Measurements from ENCODE around the gene HP1BP3.
"Not testable (repeated sequence)": the region's sequence is repeated elsewhere in the genome, so short reads cannot be mapped to it uniquely, and the experiment has no call there.

Gene HP1BP3

GRCh38 chr1:20726118-20726911 lies 60.8 kb downstream of the HP1BP3 start:
- DNase-seq: no peak

DNA sequence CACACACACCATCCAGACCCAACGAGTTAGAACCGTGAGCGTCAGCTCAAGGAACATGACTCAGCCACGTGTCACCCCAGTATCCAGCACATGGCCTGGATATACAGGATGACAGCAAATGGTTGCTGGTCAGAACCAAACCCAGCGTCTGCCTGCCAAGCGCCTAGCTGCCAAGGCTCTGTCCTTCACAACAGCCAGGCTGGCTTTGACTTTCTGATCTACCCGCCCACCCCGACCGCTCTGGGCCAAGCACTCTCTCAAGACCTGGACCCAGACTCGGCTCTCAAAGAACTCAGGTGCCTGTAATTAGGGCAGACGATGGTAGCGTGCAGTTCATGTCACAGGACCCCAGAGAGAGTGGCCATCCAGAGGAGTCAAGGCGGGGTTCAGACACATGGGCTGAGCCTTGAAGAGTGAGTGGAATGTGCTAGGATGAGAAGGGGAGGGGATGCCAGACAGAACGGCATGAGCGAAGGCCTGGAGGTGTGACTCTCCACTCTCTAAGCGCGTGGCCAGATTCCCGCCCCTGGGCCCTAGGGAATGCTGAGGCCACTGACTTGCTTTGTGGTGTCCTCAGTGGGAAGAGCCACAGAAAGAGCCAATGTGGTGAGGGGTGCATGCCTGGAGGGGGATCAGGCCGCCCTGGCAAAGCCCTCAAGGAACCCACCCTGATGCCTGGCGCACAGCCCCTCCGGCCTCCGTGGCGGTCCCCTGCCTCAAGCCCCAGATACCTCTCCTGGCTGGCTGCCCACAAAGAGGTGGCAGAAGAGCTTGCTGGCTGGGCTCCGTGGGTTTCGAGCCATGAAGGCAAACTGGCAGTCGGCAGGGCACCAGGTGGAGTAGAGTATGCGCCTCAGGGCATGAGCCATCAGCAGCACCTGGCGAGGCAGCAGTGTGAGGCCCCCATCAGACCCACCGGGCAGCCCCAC lies 61.7 kb downstream of the HP1BP3 start:
- DNase-seq: no peak

DNA sequence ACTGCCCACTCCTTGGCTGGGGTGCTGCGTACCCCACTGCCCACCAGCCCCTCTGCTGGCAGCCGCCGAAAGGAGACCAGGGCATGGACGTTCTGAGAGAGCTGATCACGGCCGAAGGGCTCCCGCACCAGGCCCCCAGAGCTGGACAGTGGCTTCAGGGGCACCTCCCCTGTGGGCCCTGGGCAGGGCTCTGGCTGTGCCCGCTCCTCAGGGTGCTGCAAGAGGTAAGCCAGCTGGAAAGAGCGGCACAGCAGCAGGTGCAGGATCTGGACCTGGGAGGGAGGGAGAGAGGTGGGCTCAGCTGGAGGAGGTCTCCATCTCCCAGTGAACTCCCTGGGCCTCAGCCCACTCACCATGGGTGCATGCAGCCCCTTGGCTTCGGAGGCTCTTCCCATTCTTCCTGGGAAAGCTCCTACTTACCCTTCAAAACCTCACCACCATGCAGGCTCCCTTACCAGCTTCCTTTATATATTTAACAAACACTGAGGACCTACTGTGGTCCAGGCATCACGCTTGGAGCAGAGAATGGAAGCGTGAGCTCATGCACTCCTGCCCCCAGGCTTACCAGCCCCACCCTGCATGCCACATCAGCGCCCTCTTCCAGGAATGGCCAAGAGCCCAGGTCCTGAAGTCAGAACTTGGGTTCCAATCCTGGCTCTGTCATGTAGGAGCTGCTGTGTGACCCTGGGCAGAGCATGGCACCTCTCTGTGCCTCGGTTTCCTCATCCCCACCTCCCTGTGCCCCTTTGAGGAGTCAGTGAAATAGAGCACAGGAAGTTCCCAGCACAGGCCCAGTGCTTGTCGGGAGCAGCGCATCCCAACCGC lies 62.5 kb downstream of the HP1BP3 start:
- no peak for DNase-seq

DNA sequence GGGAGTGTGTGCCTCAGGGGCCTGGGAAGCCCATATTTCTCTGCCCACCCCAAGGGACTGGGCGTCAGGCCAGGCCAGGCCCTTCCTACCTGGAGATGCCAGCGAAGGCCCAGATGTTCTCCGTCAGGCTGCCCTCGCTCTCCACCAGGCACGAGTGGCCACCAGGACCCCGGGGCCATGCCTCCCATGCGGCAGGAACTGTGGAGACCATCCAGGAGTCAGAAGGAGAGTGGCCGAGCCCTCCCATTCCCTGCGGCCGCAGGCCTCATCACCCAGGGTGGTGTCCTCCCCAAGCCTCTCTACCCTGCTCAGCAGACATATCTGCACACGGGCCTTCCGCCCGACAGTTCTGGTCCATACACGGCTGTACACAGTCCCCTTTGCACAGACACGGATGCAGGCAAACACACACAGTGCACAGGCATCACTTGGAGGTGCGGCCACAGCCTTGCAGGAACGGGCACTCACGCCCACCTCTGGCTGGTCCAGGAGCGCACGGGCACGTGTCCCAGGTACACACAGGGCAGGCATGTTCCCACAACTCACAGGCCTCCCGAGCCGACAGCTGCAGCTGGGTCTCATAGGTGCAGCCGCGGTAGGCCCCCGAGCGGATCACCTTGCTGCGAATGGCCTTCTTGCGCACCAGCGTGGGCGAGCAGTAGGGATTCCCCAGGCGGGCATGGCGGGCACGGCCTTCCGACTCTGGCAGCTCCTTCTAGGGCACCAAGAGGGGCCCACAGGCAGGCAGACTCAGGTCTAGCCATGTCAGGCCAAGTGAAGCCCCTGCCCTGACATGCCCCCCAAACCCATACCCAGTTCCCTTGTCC lies 63.4 kb downstream of the HP1BP3 start:
- no peak for DNase-seq

DNA sequence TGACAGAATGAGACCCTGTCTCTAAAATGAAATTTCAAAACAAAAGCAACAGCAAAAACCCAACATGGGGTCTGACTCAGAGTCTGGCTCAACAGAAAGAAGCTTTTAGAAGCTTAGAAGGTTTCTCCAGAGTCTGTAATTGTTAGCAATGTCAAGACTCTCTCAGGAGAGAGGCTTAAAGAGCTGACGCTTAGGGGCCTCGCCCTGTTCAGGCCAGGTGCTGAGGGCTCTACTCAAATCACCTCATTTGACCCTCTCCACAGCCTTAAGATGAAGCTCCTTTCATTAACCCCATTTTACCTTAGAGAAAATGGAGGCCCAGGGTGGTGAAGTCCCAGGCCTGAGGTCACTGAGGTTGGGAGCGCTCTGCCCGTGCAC lies 64.0 kb downstream of the HP1BP3 start:
- no peak for DNase-seq

GRCh38 chr1:20721117-20722061 lies 65.7 kb downstream of the HP1BP3 start:
- DNase-seq: no peak

GRCh38 chr1:20720631-20721091 lies 66.4 kb downstream of the HP1BP3 start:
- DNase-seq: no peak

DNA sequence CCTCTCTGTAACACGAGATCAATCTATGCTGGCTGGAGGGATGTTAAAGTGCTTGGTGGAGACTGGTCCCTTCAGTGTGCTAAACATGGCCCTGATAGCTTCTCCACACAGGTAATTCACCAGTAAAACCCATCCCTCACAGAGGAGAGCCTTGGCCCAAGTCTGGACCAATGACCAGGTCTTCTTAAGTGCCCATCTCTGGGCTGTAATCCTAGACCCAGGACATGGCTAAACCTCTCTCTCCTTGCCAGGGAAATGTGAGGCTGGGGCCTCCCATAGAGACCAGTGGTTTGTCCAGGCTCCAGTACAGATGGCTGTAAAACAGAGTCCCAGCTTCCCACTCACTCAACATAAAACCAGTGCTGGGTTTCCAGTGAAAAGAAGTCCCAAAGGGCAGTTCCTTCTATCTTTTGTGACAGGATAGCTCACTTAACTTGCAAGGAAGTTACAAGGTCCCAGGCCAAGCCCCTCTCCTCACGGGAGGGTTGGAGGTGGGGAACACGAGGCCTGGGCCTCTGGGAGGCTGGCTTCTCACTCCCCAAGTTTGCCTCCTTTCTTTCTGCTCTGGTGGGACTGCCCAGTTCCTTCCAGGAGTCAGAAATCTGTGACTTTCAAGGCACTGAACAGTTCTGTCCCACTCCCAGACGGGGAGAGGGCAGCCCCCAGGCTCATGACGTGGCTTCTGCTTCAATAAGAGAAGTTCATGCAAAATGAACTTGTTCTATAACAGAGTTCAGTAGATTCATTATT lies 67.1 kb downstream of the HP1BP3 start:
- no peak for DNase-seq

DNA sequence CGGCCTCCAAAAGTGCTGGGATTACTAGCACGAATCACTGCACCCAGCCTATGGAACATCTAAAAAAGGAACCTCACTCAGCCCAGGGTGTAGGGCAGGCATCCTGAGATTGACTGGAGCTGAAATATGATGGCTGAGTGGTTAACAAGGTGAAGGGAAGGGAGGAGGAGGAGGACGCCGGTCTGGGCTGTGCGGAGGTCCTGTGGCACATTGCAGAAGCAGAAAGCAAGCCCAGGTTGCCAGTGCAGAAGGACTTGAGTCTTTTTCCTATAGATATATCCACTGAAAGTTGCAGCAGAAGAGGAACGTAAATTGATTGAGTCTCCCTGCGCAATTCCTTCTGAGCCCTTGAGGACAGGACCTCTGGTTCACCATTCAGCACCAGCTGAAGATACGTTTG lies 67.8 kb downstream of the HP1BP3 start:
- no peak for DNase-seq

- not testable (repeated sequence) for DNase-seq
Measured at GRCh38 chr1:20718343-20718882, 68.7 kb downstream of the HP1BP3 start.

DNA sequence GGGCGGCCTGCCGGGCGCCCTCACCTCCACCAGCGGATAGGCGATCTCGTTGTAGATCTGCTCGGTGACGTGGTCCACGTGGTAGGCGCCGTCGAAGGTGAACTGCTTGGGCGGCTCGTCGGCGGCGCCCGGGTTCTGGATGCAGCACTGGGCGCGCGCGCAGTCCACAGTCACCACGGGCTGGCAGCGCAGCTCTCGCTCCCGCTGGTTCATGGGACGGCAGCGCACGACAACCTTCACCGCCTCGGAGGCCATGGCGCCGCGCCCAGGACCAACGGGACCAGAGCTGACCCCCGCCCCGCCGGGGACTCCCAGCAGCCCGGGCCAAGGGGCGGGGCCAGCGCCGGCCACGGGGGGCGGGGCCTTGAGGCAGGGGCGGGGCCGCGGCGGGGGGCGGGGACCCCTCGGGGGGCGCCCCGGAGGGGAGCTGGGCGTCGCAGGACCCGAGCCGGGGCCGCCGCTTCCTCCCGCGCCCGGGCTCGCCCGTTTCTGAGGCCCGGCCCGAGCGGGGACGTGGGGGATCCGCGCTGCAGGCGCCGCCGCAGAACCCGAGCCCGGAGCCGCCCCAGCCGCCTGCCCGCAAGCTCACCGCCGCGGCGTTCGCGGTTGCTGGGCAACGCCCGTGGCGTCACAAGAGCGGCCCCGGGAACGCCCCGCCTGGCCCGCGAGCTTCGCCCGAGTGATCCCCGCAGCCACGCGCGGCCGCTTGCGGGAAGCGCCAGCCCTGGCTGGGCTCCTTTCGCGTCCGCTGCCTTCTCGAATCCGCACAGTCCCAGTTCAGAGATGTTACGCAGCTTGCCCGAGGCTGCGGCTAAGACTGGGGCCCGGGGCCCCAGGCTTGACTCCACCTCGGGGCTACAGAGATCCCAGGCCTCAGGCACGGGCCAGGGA lies 69.4 kb downstream of the HP1BP3 start, which contains the start of gene KIF17:
Gene KIF17, minus strand, starts transcription at position 556 of the 891 bp plus-strand sequence. Its CDS starts 301 bp downstream, at position 255.
- DNase-seq: peak; percentile 44

- DNase-seq: no peak
Measured at GRCh38 chr1:20716232-20716631, 70.9 kb downstream of the HP1BP3 start.

DNA sequence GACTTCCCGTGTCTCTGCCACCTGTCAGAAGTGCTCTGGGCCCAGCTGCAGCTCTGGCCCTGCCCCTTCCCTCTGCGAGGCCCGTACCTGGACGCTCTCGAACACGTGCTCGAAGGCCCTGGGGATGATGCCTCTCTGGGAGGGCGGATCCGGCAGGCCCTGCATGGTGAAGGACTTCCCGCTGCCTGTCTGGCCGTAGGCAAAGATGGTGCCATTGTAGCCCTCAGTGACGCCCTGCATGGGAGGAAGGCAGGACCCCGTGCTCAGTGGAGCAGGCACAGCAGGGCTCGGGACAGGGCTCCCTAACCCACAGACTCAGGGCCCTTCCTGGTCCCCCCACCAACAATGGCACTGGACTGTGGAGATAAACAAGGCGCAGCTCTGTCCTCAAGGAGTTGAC lies 71.7 kb downstream of the HP1BP3 start:
- DNase-seq: no peak

DNA sequence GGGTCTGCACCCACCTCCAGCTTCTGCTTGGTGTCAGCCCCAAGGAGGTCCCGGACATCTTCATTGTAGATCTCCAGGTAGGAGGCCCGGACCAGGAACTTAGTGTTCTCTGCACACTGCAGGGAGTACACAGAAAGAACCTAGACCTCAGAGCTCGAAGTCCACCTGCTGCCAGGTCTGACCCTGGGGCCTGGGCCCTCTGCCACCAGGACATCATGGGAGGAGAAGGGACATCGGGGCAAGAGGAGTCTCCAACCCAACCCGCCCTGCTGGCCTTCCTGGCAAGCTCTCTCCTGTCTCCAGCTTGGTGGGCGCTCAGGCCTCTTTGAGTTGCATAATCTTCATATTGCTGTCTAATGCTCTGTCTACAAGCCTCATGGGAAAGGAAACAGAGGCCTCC lies 73.7 kb downstream of the HP1BP3 start:
- DNase-seq: no peak

DNA sequence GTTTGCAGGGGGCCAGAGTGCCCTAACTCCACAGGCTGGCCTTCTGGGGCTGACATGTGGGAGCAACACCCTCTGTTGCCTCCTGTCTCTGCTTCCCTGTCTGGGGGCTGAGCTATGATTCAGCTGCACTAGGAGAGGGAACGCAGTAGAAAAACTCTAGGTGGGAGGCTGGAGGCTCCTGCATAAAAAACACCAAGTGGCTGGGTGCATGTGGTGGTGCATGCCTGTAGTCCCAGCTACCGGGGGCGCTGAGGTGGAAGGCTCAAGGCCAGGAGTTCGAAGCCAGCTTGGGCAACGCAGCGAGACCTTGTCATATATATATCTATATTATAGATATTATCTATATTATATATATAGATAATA lies 74.9 kb downstream of the HP1BP3 start:
- DNase-seq: no peak

GRCh38 chr1:20711285-20712214 lies 75.6 kb downstream of the HP1BP3 start:
- no peak for DNase-seq

DNA sequence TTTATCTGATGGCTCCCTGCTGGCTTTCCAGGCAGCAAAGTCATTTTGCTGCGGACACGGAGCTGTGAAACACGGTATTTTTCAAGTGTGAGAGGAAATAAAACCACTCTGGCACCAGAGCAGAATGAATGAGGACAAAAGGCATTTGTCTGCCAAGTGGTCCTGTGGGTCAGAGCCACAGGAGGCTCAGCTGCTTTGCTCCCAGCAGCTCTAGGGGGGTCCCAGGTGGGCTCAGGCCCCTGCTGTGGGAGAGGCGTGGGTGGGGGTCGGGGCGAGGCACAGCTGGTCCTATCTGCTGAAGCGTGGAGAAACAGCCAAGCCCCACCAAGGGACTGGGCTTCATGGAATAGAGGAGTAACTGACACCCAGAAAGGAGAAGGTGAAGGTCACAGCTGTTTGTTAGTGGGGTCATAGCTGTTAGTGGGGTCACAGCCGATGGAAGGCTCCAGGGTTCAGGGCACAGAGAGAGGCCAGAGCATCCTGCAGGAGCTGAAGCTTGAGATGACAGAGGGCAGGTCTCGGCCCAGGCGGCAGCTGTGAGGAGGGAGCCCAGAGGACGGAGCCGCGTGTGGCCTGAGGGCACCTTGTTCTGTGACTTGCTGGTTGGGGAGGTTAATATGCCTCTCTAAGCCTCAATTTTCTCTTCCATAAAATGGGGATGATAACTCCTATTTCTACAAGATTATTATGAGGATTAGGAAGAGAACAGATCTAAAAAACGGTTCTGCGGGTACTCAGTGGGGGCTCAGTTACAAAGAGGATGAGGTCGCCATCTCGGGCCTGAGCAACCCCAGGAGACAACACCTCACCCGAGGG lies 76.4 kb downstream of the HP1BP3 start:
- DNase-seq: no peak
